NCI-H146 (cell line): ENCODE data around the gene TBC1D22A.

Experiments used
- DNase-seq: peaks from one replicate; lab custom pipeline; 2025; lab: John Stamatoyannopoulos, UW

The TBC1D22A gene

DNA sequence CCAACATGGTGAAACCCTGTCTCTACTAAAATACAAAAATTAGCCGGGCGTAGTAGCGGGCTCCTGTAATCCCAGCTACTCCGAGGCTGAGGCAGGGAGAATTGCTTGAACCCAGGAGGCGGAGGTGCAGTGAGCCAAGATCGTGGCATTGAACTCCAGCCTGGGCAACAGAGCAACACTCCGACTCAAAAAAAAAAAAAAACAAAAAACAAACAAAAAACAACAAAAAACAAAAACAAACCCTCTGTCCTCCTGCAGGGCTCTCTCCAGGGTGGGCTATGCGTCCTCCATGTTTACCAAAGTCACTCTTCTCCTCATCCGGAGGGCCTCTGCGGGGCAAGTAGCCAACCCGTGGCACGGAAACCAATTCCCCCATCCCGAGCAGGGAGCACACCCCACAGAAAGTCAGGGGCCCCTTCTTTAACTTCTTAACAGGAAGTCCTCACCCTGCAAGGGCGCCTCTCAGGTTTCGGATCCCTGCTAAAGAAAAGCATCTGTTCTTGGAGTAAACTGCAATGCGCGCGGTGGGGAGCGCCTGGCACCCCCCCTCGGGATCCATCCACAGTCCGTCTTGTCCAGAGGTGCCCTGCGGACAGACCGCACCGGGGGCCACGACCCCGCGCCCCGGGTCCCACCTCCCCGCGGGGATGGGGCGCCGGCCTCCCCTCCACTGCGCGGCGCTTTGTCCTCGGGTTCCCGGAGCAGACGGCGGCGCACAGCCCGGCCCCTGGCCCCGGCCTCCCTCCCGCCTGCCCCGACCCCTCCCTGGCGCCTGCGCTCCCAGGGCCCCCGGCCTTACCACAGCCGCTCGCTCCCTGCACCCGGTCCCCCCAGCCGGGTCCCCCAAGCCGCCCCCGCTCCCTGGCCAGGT lies 25.1 kb upstream of the TBC1D22A start:
- no peak for DNase-seq

DNA sequence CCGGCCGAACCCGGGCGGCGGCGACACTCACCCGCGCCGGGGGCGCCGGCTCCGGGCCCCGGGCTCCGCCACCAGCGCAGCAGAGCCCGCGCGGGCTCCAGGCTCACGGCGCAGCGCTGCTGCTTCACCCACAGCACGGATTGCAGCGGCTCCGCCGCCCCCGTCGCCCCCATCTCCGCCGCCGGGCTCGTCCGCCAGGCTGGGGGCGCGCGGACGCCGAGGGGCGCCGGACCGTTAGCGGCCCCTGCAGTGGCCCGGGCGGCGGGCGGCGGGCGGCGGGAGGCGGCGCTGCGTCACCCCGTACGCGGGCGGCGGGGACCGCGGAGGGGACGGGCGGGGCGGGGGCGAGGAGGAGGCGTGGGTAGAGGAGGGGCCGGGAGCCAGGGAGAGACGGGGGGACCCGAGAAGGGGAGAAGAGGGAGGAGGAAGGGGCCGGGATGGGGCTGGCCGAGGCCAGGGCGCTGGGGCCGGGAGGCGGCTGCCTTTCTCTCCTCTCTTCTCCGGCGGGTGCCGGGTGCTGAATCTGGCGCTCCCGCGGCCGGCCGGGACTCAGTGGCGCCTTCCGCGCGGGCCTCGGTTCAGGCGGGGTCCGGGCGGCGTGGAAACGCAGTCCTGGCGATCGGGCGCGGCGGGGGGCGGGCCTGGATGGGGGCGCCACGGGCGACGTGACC lies 24.3 kb upstream of the TBC1D22A start, which contains the start of gene CERK:
TSS of gene CERK (minus strand) at position 277 of the 671 bp plus-strand sequence. CDS start at position 173, 104 bp downstream.
- peak; percentile 55 for DNase-seq

DNA sequence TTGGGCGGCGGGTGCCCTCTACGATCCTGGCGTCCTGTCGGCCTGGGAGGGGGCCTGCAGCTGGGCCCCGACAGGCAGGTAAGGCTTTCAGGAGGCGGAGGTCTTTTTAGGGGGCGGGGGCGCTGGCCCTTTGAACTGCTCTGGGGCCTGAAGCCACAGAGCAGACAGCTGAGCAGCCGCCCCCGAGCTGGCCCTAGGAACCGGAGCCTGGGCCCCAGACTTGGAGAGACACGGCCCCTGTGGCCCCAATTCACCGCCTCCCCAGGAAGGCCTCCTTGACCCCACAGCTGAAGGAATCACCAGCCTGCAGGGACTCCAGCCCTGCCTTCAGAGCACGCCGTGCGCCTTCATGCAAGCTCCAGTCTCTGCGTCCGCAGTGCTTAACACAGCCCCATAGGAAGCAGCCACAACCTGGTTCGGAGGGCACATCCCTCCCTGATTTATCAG lies 23.8 kb upstream of the TBC1D22A start:
- no peak for DNase-seq

GRCh38 chr22:46739094-46739870 lies 23.2 kb upstream of the TBC1D22A start:
- DNase-seq: no peak

GRCh38 chr22:46740910-46741780 lies 21.3 kb upstream of the TBC1D22A start:
- no peak for DNase-seq

DNA sequence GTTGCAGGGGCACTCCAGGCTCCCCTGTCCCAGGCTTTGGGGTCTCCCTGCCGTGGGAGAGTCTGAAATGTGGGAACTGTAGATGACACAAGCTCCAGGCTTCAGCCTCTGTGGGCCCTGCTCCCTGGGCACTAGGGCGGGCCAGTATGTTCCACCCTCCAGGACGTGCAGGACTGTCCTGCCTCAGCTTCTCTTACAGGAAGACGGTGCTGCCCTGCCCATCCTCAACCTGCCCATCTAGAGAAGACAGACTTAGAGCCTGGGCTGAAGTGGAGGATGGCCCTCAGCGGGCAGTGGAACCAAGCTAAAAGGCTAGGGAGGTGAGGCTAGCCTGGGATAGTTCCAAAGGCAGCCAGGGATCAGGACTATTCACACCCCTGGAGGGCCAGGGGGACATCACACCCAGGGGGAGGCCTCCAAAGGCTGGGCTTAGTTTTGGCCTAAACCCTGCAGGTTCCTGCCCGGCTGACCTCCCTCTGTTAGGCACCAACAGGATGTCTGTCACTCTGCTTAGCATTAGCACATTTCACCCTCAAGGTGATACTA lies 20.4 kb upstream of the TBC1D22A start:
- no peak for DNase-seq

- DNase-seq: peak; percentile 43
Observed at GRCh38 chr22:46742576-46743221, 19.8 kb upstream of the TBC1D22A start.

GRCh38 chr22:46744581-46744980 lies 17.9 kb upstream of the TBC1D22A start:
- no peak for DNase-seq

DNA sequence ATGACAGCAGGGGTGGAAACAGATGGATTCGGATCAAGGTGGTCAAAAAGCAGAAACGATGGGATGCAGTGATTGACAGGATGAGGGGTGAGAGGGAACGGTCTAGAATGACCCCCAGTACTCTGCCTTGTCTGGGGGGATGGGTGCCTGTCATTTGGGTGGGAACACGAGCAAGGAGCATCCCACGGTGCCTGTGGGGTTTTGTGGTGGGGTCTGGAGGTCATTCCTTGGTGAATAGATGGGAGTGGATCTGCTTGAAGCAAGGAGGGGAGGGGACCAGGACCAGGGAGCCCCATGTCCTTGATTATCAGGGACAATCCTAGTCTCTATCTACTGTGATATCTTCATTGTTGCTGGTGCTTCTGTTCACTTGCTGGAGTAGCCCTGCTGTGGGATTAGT lies 16.3 kb upstream of the TBC1D22A start:
- no peak for DNase-seq

DNA sequence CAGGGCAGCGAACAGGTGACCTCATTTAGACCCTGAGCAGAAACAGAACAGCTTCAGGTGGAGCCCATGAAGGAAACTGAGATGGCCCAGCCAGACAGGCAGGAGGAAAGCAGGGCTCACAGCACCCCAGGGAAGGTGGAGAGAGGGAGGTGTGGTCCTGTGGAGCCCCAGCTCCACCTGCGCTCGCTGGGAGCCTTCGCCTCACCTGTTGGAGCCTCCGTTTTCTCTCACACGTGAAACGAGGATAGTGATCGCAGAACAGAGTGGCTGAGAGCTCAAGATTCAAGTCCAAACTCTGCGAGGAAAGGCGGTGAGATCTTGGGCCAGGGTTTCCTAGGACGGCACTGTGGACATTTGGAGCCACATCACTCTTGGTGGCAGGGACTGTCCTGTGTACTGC lies 15.8 kb upstream of the TBC1D22A start:
- DNase-seq: no peak

GRCh38 chr22:46747646-46748045 lies 14.8 kb upstream of the TBC1D22A start:
- DNase-seq: no peak

- no peak for DNase-seq
Observed at GRCh38 chr22:46748206-46748907, 14.1 kb upstream of the TBC1D22A start.

GRCh38 chr22:46748908-46749675 lies 13.4 kb upstream of the TBC1D22A start:
- DNase-seq: no peak

GRCh38 chr22:46749682-46750529 lies 12.5 kb upstream of the TBC1D22A start:
- DNase-seq: no peak

- DNase-seq: no peak
Observed at GRCh38 chr22:46750530-46750800, 12.0 kb upstream of the TBC1D22A start.

DNA sequence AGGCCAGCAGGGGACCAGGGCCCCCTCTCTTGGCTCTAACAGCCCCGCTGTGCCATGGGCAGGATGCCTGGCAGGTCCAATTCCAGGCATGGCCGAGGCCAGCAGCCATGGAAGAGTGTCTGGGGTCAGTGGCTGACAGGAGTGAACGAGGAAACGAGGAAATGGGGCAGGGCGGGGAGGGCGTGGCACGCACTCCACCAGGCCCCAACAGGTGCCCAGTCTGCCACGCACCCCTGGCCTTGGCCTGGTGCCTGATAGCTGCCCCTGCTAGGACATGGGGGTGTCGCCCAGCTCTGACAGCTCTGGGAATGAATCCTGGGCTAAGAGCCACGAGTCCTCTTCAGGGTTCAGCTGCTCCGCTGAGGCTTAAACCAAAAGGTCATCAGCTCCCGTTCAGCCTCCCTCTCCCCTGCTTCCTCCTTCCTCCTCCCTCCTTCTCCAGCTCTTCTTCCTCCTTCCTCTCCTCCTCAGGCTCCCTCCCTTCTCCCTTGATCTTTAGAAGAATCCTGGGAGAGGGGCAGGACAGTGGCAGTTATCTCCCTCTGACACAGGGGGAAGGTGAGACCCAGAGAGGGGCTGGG lies 11.5 kb upstream of the TBC1D22A start:
- DNase-seq: no peak

GRCh38 chr22:46752286-46752987 lies 10.0 kb upstream of the TBC1D22A start:
- DNase-seq: no peak

DNA sequence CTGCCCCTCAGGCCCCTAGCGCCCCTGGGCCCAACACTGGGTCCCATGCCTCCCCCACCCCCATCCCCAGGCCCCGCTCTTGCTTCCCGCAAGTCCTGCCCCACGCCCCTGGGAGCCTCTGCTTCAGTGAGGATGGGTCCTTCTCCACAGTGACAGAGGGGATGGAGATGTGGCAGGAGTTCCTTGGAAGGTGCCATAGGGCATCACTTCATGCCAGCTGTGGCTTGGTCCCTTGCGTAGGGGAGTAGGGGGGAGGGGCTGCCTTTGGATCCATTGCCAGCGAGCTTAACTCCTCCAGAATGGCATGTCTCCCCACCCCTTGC lies 9.5 kb upstream of the TBC1D22A start:
- DNase-seq: no peak
